Aorta (tissue), 5 donors: Measurements from ENCODE around the gene SREBF2. TPM values are rescaled to one million over a fixed set of nuclear protein-coding genes. Genes with fewer than 3 reads are reported as not detected.
"Not testable (repeated sequence)": the region's sequence is repeated elsewhere in the genome, so short reads cannot be mapped to it uniquely, and the experiment has no call there.

Experiments used
- ATAC-seq: fragments of 200-7000 bp; cut with Tn5 transposase; one replicate; pipeline ENCODE4 v1.9.1; 2022; ENCODE audit warnings: moderate library complexity; ENCODE audit not compliant: low FRiP score
- DNase-seq, 2 donors: peaks; one replicate each; pipeline ENCODE4 v3.0.0-alpha.2; 2020
- H3K27ac ChIP-seq, 2 donors: one replicate each; pipeline ENCODE4 v1.5.1; 2013; ENCODE audit warnings: low read length in 2 of 2, mild to moderate bottlenecking in 2 of 2, moderate library complexity in 2 of 2, control low read depth in 1 of 2, inconsistent platforms in 1 of 2, low read depth in 1 of 2
- H3K27me3 ChIP-seq, 2 donors: one replicate each; pipeline ENCODE4 v1.6.1; 2013; ENCODE audit warnings: control low read depth in 1 of 2, low read length in 1 of 2, mild to moderate bottlenecking in 1 of 2, moderate library complexity in 1 of 2; ENCODE audit not compliant: insufficient read depth in 2 of 2, control insufficient read depth in 1 of 2
- H3K36me3 ChIP-seq, 2 donors: one replicate each; pipeline ENCODE4 v1.6.1; 2013; ENCODE audit warnings: control low read depth in 1 of 2, low read length in 1 of 2, mild to moderate bottlenecking in 1 of 2; ENCODE audit not compliant: insufficient read depth in 2 of 2, control insufficient read depth in 1 of 2
- H3K4me1 ChIP-seq, 2 donors: one replicate each; pipeline ENCODE4 v1.6.1; 2013; ENCODE audit warnings: low read length in 2 of 2, control low read depth in 1 of 2, mild to moderate bottlenecking in 1 of 2, moderate library complexity in 1 of 2; ENCODE audit not compliant: insufficient read depth in 2 of 2, control insufficient read depth in 1 of 2
- H3K4me3 ChIP-seq, 2 donors: one replicate each; pipeline ENCODE4 v1.5.1; 2013; ENCODE audit warnings: low read length in 2 of 2, control low read depth in 1 of 2, mild to moderate bottlenecking in 1 of 2
- H3K9me3 ChIP-seq: one replicate; pipeline ENCODE4 v1.6.1; 2013; ENCODE audit warnings: mild to moderate bottlenecking, low read length; ENCODE audit not compliant: control insufficient read depth
- WGBS, 2 donors: extraction: QIAGEN DNeasy Blood & Tissue Kit; methylation state at CpG; one replicate each; pipeline ENCODE4 v1.1.7; 2013; 5-methylcytosine and 5-hydroxymethylcytosine counted together
- intact Hi-C, 2 donors: fragments of 100-400 bp; cut with DNase I; formaldehyde crosslinking; loops; one replicate each; pipeline versions ENCODE4 v1.14.2 to v1.15.0; 2022
- polyA plus RNA-seq, 2 donors: library from polyadenylated mRNA; stranded (reverse); fragments of 200-250 nt; gene quantifications; one replicate each; pipeline ENCODE4 v1.2.3, GENCODE V29; 2013
- total RNA-seq, 2 donors: library from RNA; stranded (reverse); fragmentation: NEBNext Ultra II Directional; extraction: Animal tissue kit (Norgen Biotek cat#: 25700); gene quantifications; one replicate each; pipeline ENCODE4 v1.2.1, GENCODE V29; 2021
- donor health status: healthy with polysubstance abuse.
- donor health status: Bipolar disorder and iron deficiency.
- donor health status: DM: no; HTN: no; CAD: no.
- donor health status: DM: no; HTN: no; CAD: no.
- donor health status: DM: yes; HTN: yes; CAD: no.

Gene SREBF2
- total and polyA plus RNA-seq, 4 donors, result 11.0 to 86.3 (median 43.7) TPM

GRCh38 chr22:41862160-41862529 is 29.2 kb downstream of the SREBF2 start:
- H3K27ac ChIP-seq, result no peak overlapping the region
- no peak for DNase-seq
- no peaks in the 10 kb centered on the region for H3K4me1 ChIP-seq
- WGBS, 2 donors, result 59 to 70% methylated on average over 4 of the region's 4 CpGs
- intact Hi-C loops, result no loop called here
- H3K36me3 ChIP-seq, result peaks cover 0 to 2% of the 10 kb centered on the region in 2 donors
- no peaks in the 10 kb centered on the region for H3K27me3 ChIP-seq
- peak; percentile 26 for ATAC-seq
- H3K9me3 ChIP-seq, result no peaks in the 10 kb centered on the region
- H3K4me3 ChIP-seq, result no peak overlapping the region

DNA sequence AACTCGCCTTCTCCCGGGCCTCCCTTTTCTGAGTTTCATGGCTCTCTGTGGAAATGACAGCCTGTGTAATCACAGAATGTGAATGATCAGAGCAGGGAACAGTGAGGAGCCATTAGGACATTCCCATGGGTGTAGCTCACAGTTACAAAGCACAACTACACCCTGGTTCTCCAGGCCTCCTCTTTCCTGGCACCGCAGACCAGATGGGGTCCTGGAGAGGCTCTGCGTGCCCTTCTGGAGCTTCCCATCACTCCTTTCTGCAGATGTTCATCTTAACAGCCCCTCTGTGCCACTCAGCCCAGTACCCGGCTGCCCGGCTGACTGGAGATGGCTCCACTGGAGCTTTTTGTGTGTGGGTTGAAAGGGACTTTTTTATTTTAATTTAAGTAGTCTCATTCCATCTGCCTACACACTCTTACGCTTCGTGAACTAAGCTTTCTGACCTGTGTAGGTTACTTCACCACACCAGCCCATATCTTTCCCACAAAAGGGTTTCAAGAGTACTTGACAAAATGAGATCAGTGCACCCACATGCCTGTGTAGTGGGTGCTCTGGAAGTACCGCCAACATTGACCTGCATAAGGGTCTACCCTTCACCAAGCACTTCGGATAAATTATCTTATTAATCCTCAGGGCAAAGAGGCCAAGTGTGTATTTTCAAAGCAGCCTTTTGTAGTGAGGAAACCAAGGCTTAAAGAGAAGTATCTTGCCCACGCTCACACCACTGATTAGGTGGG is 29.8 kb downstream of the SREBF2 start:
- ATAC-seq (peak; percentile 11), DNase-seq (no peak)
- intact Hi-C loops, result no loop called here
- H3K9me3 ChIP-seq, result no peaks in the 10 kb centered on the region
- H3K4me3 ChIP-seq, result no peak overlapping the region
- H3K4me1 ChIP-seq, result no peaks in the 10 kb centered on the region
- no peak overlapping the region for H3K27ac ChIP-seq
- no peaks in the 10 kb centered on the region for H3K27me3 ChIP-seq
- peaks cover 0 to 2% of the 10 kb centered on the region in 2 donors for H3K36me3 ChIP-seq
- 80 to 82% methylated on average over 11 of the region's 11 CpGs for WGBS, 2 donors

GRCh38 chr22:41863472-41863871 is 30.6 kb downstream of the SREBF2 start:
- intact Hi-C loops, result no loop called here
- no peaks in the 10 kb centered on the region for H3K4me1 ChIP-seq
- peaks cover 0 to 5% of the 10 kb centered on the region in 2 donors for H3K36me3 ChIP-seq
- H3K4me3 ChIP-seq, result no peak overlapping the region
- H3K27me3 ChIP-seq, result no peaks in the 10 kb centered on the region
- no peak overlapping the region for H3K27ac ChIP-seq
- 92 to 93% methylated on average over 2 of the region's 2 CpGs for WGBS, 2 donors
- DNase-seq, result no peak
- no peak for ATAC-seq
- H3K9me3 ChIP-seq, result no peaks in the 10 kb centered on the region

DNA sequence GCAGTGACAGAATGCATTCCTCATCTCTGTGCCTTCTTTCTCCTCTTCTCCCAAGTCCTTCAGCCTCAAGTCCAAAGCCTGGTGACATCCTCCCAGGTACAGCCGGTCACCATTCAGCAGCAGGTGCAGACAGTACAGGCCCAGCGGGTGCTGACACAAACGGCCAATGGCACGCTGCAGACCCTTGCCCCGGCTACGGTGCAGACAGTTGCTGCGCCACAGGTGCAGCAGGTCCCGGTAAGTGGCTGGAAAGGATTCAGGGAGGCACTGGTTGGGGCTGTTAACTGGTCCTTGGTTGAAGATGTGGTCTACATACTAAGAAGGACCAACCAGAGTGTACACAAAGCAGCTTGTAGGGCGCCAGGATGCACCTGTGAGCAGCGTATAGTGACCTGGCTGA is 35.7 kb downstream of the SREBF2 start:
- DNase-seq (no peak), ATAC-seq (no peak)
- no peaks in the 10 kb centered on the region for H3K4me1 ChIP-seq
- H3K27me3 ChIP-seq, result no peaks in the 10 kb centered on the region
- intact Hi-C loops, result no loop called here
- H3K27ac ChIP-seq, result no peak overlapping the region
- WGBS, 2 donors, result 96 to 98% methylated on average over 10 of the region's 10 CpGs
- no peak overlapping the region for H3K4me3 ChIP-seq
- no peaks in the 10 kb centered on the region for H3K9me3 ChIP-seq
- peaks cover 0 to 6% of the 10 kb centered on the region in 2 donors for H3K36me3 ChIP-seq

DNA sequence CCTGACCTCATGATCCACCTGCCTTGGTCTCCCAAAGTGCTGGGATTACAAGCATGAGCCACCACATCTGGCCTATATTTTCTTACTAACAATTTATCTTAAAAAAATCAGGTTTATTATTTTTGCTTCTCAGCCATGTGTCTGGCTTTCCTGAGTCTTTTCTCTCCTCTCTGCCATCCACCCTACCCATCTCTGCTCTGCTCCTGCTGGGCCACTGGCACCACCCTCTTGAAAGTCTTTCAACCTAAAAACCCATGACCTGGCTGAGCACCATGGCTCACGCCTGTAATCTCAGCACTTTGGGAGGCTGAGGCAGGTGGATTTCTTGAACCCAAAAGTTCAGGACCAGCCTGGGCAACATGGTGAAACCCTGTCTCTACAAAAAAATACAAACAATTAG is 37.2 kb downstream of the SREBF2 start:
- DNase-seq, H3K27me3 ChIP-seq, H3K4me3 ChIP-seq, ATAC-seq, intact Hi-C loops, H3K9me3 ChIP-seq, H3K4me1 ChIP-seq, H3K27ac ChIP-seq: not testable (repeated sequence)
- 88 to 93% methylated on average over 1 of the region's 1 CpG for WGBS, 2 donors
- peaks cover 0 to 12% of the 10 kb centered on the region in 2 donors for H3K36me3 ChIP-seq

DNA sequence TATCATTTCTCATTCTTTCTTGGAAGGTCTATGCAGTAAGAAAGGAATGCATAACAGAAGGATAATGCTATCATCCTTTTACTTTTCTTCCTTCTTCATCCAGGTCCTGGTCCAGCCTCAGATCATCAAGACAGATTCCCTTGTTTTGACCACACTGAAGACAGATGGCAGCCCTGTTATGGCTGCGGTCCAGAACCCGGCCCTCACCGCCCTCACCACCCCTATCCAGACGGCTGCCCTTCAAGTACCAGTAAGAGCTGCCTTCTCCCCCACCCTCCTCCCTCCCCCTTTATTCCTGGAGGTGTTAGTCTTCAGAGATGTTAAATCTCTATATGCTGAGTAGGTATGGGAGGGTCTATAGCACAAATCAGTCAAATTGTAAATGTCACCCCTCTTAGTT is 37.9 kb downstream of the SREBF2 start:
- intact Hi-C loops, result no loop called here
- no peaks in the 10 kb centered on the region for H3K27me3 ChIP-seq
- ATAC-seq (no peak), DNase-seq (no peak)
- no peaks in the 10 kb centered on the region for H3K9me3 ChIP-seq
- WGBS, 2 donors, result 81 to 83% methylated on average over 4 of the region's 4 CpGs
- H3K4me1 ChIP-seq, result no peaks in the 10 kb centered on the region
- H3K4me3 ChIP-seq, result no peak overlapping the region
- no peak overlapping the region for H3K27ac ChIP-seq
- peaks cover 0 to 12% of the 10 kb centered on the region in 2 donors for H3K36me3 ChIP-seq

- Histone ChIP-seq H3K27ac (no peak overlapping the region), H3K4me3 (no peak overlapping the region), H3K4me1 (no peaks in the 10 kb centered on the region), H3K27me3 (no peaks in the 10 kb centered on the region), H3K36me3 (peaks cover 2 to 10% of the 10 kb centered on the region in 2 donors), H3K9me3 (no peaks in the 10 kb centered on the region)
- intact Hi-C loops, result no loop called here
- 62 to 66% methylated on average over 5 of the region's 5 CpGs for WGBS, 2 donors
- ATAC-seq, result no peak
- no peak for DNase-seq
Measured at GRCh38 chr22:41873391-41873790, 40.5 kb downstream of the SREBF2 start.

- H3K9me3 ChIP-seq, result no peaks in the 10 kb centered on the region
- no peaks in the 10 kb centered on the region for H3K27me3 ChIP-seq
- no peaks in the 10 kb centered on the region for H3K4me1 ChIP-seq
- WGBS, 2 donors, result 88 to 91% methylated on average over 2 of the region's 2 CpGs
- no peak overlapping the region for H3K4me3 ChIP-seq
- H3K27ac ChIP-seq, result no peak overlapping the region
- DNase-seq (no peak), ATAC-seq (no peak)
- H3K36me3 ChIP-seq, result peaks cover 2 to 7% of the 10 kb centered on the region in 2 donors
- intact Hi-C loops, result no loop called here
Measured at GRCh38 chr22:41874090-41874489, 41.2 kb downstream of the SREBF2 start.

GRCh38 chr22:41875531-41876270 is 42.8 kb downstream of the SREBF2 start:
- ATAC-seq, result no peak
- intact Hi-C loops, result no loop called here
- no peak overlapping the region for H3K27ac ChIP-seq
- no peaks in the 10 kb centered on the region for H3K4me1 ChIP-seq
- no peak overlapping the region for H3K4me3 ChIP-seq
- H3K9me3 ChIP-seq, result no peaks in the 10 kb centered on the region
- WGBS, 2 donors, result 87 to 88% methylated on average over 10 of the region's 10 CpGs
- DNase-seq, result no peak
- peaks cover 2 to 10% of the 10 kb centered on the region in 2 donors for H3K36me3 ChIP-seq
- H3K27me3 ChIP-seq, result no peaks in the 10 kb centered on the region
